ENCODE data around the gene C16orf96.

The C16orf96 gene

DNA sequence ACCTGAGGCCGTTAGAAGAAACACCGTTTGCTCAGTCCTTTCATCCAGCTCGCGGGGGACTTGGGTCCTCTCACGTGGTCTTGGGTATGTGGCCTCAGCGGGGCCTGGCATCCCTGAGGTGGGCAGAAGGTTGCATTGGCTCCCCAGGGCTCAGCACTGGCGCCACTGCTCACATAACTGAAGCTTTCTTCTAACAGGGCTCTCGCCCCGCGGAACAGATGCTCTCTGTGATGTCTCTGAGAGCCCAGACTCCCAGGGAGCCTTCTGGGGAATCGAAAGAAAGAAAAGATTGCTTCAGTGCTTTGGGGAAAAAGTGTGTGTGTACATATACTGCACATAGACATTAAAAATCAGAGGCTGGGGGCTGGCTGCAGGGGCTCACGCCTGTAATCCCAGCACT, 78.6 kb downstream of the C16orf96 start:
- no peak overlapping the region for H3K4me3 ChIP-seq (ENCODE audit: low read length)
- H3K9ac ChIP-seq (ENCODE audit: low read length): no peak overlapping the region
- no peaks in the 10 kb centered on the region for H3K4me1 ChIP-seq (ENCODE audit: low read length)
- no peaks in the 10 kb centered on the region for H3K9me3 ChIP-seq (ENCODE audit: insufficient read depth, low read length)
- peaks cover 6% of the 10 kb centered on the region for H3K36me3 ChIP-seq (replicated peaks; ENCODE audit: low read depth, low read length)
- H3K27ac ChIP-seq (ENCODE audit: low read length): no peak overlapping the region
- peaks cover 73% of the 10 kb centered on the region for H3K79me2 ChIP-seq (ENCODE audit: low read length)
- TF ChIP-seq, protein P1, sequence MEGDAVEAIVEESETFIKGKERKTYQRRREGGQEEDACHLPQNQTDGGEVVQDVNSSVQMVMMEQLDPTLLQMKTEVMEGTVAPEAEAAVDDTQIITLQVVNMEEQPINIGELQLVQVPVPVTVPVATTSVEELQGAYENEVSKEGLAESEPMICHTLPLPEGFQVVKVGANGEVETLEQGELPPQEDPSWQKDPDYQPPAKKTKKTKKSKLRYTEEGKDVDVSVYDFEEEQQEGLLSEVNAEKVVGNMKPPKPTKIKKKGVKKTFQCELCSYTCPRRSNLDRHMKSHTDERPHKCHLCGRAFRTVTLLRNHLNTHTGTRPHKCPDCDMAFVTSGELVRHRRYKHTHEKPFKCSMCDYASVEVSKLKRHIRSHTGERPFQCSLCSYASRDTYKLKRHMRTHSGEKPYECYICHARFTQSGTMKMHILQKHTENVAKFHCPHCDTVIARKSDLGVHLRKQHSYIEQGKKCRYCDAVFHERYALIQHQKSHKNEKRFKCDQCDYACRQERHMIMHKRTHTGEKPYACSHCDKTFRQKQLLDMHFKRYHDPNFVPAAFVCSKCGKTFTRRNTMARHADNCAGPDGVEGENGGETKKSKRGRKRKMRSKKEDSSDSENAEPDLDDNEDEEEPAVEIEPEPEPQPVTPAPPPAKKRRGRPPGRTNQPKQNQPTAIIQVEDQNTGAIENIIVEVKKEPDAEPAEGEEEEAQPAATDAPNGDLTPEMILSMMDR (IDR thresholded peaks at IDR 0.05; ENCODE audit: low read depth, low read length): no peak
- TF ChIP-seq EZH2phosphoT487 (IDR thresholded peaks at IDR 0.05; ENCODE audit: low read depth): no peak
- no peak overlapping the region for H2AFZ ChIP-seq (ENCODE audit: low read depth, low read length)
- no peaks in the 10 kb centered on the region for H3K27me3 ChIP-seq (ENCODE audit: low read depth, low read length)
- peaks cover 32% of the 10 kb centered on the region for H4K20me1 ChIP-seq (ENCODE audit: insufficient read depth, low read length)
- no peak overlapping the region for H3K4me2 ChIP-seq (ENCODE audit: low read length)

DNA sequence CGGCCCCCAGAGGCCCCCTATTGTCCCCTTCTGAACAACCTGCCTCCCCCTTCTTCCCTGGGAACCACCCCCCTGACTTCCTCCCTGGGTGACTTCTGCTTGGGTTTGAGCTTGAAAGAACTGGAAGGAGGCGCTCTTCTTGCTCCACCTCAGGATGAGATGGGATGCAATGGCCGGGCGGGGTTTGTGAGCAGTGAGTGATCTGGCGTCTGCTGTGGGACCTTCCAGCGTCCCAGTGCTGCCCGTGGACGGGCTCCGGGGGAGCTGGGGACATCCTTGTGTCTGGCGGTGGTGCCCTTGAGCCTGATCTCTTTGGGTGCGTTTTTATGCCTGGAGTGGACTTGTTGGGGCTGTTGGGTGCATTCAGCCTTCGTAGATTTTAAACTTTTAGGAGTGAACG, 80.1 kb downstream of the C16orf96 start:
- H3K27me3 ChIP-seq (ENCODE audit: low read depth, low read length): no peaks in the 10 kb centered on the region
- no peak overlapping the region for H3K27ac ChIP-seq (ENCODE audit: low read length)
- no peaks in the 10 kb centered on the region for H3K9me3 ChIP-seq (ENCODE audit: insufficient read depth, low read length)
- no peak overlapping the region for H3K9ac ChIP-seq (ENCODE audit: low read length)
- H3K36me3 ChIP-seq (replicated peaks; ENCODE audit: low read depth, low read length): peaks cover 5% of the 10 kb centered on the region
- no peak overlapping the region for H3K4me3 ChIP-seq (ENCODE audit: low read length)
- peaks cover 38% of the 10 kb centered on the region for H4K20me1 ChIP-seq (ENCODE audit: insufficient read depth, low read length)
- no peak overlapping the region for H2AFZ ChIP-seq (ENCODE audit: low read depth, low read length)
- H3K4me2 ChIP-seq (ENCODE audit: low read length): no peak overlapping the region
- H3K4me1 ChIP-seq (ENCODE audit: low read length): no peaks in the 10 kb centered on the region
- peaks cover 76% of the 10 kb centered on the region for H3K79me2 ChIP-seq (ENCODE audit: low read length)
- TF ChIP-seq, protein P1 (IDR thresholded peaks at IDR 0.05; ENCODE audit: low read depth, low read length): no peak
- TF ChIP-seq EZH2phosphoT487 (IDR thresholded peaks at IDR 0.05; ENCODE audit: low read depth): no peak

DNA sequence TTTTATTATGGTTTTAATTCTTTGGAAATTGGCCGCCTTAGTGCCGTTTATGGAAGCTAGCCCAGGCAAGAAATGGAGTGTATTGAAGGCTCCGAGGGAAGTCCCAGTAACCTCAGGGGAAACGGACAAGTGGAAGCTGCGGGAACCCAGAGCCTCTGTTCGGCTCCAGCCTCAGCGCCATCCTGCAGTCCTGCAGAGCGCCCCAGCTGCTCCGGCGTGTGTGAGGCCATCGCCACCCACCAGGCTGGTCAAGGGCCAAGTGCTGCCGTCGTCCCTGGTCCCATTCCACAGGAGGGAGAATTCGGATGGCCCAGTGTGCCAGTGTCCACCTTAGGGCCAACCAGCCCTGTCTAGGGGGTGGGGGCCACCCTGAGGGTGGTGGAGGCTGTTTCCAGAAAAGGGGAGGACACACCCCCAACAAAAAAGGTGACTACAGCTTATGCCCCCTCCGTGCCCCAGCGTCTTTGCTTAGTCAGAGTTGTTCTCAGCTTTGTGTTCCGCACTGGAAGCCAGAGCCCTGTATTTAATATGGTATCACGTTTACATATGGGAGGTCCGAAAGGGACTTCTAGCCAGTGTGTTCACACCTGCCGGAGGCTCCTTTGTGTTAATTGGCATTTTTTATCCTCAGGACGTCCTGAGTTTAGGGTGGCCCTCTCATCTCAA, 81.5 kb downstream of the C16orf96 start:
- H2AFZ ChIP-seq (ENCODE audit: low read depth, low read length): no peak overlapping the region
- TF ChIP-seq, protein P1 (IDR thresholded peaks at IDR 0.05; ENCODE audit: low read depth, low read length): no peak
- no peak for TF ChIP-seq EZH2phosphoT487 (IDR thresholded peaks at IDR 0.05; ENCODE audit: low read depth)
- H3K4me2 ChIP-seq (ENCODE audit: low read length): no peak overlapping the region
- H3K36me3 ChIP-seq (replicated peaks; ENCODE audit: low read depth, low read length): no peaks in the 10 kb centered on the region
- H3K4me1 ChIP-seq (ENCODE audit: low read length): no peaks in the 10 kb centered on the region
- H3K27ac ChIP-seq (ENCODE audit: low read length): no peak overlapping the region
- H3K9me3 ChIP-seq (ENCODE audit: insufficient read depth, low read length): no peaks in the 10 kb centered on the region
- H4K20me1 ChIP-seq (ENCODE audit: insufficient read depth, low read length): peaks cover 34% of the 10 kb centered on the region
- no peaks in the 10 kb centered on the region for H3K27me3 ChIP-seq (ENCODE audit: low read depth, low read length)
- peaks cover 73% of the 10 kb centered on the region for H3K79me2 ChIP-seq (ENCODE audit: low read length)
- H3K4me3 ChIP-seq (ENCODE audit: low read length): no peak overlapping the region
- no peak overlapping the region for H3K9ac ChIP-seq (ENCODE audit: low read length)

DNA sequence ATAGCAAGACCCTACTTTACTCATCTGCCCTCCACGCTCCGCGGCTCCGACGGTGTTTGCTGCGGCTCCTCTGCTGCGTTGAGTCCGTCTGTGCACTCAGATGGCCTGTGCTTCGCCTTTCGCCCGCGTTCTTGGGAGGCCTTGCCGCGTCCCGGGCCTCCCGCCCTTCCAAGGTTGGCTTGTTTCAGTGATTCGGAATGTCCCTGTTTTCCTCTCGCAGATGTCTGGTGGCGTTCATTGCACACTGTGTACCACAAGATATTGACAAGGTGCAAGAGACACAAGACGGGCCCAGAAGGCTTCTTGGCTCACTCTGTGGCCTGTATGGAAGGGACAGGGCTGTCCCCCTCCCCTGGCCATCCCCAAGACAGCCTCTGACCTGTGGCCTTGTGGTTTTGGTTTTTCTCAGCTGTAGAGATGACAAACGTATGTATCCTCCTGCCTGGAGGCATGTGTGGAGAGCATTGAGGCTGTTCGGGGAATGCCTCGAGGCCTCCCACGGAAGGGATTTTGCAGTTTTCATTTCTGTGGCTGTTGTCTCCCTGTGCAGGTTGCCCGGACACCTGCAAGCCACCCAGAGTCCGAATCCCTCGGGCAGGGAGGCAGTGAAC, 83.9 kb downstream of the C16orf96 start:
- H3K4me3 ChIP-seq (ENCODE audit: low read length): no peak overlapping the region
- H3K9ac ChIP-seq (ENCODE audit: low read length): no peak overlapping the region
- H3K27me3 ChIP-seq (ENCODE audit: low read depth, low read length): no peaks in the 10 kb centered on the region
- peaks cover 73% of the 10 kb centered on the region for H3K79me2 ChIP-seq (ENCODE audit: low read length)
- H3K9me3 ChIP-seq (ENCODE audit: insufficient read depth, low read length): no peaks in the 10 kb centered on the region
- TF ChIP-seq, protein P1 (IDR thresholded peaks at IDR 0.05; ENCODE audit: low read depth, low read length): no peak
- TF ChIP-seq EZH2phosphoT487 (IDR thresholded peaks at IDR 0.05; ENCODE audit: low read depth): no peak
- H4K20me1 ChIP-seq (ENCODE audit: insufficient read depth, low read length): peaks cover 31% of the 10 kb centered on the region
- H2AFZ ChIP-seq (ENCODE audit: low read depth, low read length): no peak overlapping the region
- no peaks in the 10 kb centered on the region for H3K4me1 ChIP-seq (ENCODE audit: low read length)
- H3K4me2 ChIP-seq (ENCODE audit: low read length): no peak overlapping the region
- no peaks in the 10 kb centered on the region for H3K36me3 ChIP-seq (replicated peaks; ENCODE audit: low read depth, low read length)
- no peak overlapping the region for H3K27ac ChIP-seq (ENCODE audit: low read length)
